ENCODE measurements around the gene TASOR2.

TASOR2 gene

DNA sequence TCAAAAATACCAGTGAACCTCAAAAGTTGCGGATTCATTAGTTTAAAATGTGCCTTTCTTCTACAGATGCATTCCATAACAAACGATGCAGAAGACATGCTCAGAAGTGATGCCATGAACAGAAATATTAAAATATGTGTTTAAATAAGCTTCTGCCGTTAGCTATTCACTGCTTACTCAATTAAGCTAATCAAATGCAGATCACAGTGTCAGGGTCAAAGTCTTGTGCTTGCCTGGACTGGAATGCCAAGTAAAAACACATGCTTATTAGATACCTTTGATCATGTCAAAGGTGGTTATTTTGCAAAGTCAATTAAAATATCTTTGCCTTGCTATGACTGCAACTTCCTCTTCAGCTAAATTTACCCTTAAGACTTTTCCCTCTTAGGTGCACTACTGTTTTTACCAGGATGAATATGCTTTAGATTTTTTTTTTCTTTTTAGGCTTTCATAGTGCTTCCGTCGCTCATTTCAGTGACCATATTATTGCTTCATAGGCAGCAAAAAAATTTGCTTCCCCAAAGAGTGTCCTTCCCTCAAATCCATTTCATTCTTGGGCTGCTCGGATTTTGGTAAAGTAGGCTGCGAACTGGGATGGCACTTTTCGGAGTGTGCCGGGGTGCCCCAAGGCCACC is 19.1 kb upstream of the TASOR2 start:
- TF ChIP-seq, protein P1, sequence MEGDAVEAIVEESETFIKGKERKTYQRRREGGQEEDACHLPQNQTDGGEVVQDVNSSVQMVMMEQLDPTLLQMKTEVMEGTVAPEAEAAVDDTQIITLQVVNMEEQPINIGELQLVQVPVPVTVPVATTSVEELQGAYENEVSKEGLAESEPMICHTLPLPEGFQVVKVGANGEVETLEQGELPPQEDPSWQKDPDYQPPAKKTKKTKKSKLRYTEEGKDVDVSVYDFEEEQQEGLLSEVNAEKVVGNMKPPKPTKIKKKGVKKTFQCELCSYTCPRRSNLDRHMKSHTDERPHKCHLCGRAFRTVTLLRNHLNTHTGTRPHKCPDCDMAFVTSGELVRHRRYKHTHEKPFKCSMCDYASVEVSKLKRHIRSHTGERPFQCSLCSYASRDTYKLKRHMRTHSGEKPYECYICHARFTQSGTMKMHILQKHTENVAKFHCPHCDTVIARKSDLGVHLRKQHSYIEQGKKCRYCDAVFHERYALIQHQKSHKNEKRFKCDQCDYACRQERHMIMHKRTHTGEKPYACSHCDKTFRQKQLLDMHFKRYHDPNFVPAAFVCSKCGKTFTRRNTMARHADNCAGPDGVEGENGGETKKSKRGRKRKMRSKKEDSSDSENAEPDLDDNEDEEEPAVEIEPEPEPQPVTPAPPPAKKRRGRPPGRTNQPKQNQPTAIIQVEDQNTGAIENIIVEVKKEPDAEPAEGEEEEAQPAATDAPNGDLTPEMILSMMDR (IDR thresholded peaks at IDR 0.05; ENCODE audit: unreplicated experiment in 3 of 3) = no peak
- Mint-ChIP-seq H3K9me3 (no peaks in the 10 kb centered on the region), H3K27me3 (ENCODE audit: low read depth) (no peaks in the 10 kb centered on the region), H3K4me3 (peak overlapping the region; percentile 79 to 85 (median 85)), H3K4me1 (peaks cover 41% of the 10 kb centered on the region), H3K36me3 (ENCODE audit: low read depth) (no peaks in the 10 kb centered on the region), H3K27ac (peak overlapping the region; percentile 43 to 70 (median 64))

DNA sequence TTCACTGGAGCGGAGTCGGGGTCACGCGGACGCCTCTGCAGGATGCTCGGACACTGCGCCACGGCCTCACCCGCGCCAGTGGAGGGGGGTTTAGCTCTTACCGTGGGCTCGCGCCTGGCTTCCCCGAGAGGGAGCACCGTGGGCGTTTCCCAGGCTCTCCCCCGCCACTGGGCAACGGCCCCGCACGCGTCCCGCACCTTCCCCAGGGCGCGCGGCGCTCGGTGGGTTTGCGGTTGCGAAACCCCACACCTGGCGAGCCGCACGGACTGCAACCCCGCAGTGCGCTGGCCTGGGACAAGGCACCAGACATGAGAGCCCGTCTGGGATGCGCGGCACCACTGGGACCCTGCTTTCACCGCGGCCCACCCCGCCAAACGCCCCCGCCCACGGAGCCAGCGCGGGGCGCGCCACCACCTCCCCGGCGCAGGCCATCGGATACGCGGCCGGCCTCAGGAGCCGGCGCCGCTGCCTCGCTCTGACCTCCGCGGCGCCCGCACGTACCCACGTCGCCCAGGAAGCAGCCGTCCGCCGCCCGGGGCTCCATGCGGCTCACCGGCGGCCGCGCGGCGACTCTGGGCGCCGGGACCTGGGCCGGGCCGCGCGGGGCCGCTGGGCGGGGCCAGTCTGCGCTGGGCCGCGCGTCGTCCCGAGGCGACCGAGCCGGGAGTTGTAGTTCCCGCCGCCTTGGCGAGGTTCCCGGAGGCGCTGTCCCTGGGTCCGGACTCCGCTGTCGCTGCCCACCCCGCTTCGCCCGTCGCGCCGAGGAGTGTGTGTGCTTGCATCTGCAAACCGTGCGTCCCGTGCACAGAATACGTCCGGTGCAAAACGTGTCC is 18.4 kb upstream of the TASOR2 start, which contains the start of gene ASB13:
TSS of gene ASB13 (minus strand) at position 588 of the 833 bp plus-strand sequence. CDS start at position 544, 44 bp downstream.
- no peaks in the 10 kb centered on the region for H3K9me3 Mint-ChIP-seq
- TF ChIP-seq, protein P1 (IDR thresholded peaks at IDR 0.05; ENCODE audit: unreplicated experiment in 3 of 3) = peak in 1 of 3 experiments; percentile 17
- peak within 1 kb of the TSS; percentile 70 to 72 (median 72) for H3K27ac Mint-ChIP-seq
- H3K4me1 Mint-ChIP-seq = peaks cover 36% of the 10 kb centered on the region
- no peaks in the 10 kb centered on the region for H3K36me3 Mint-ChIP-seq (ENCODE audit: low read depth)
- no peaks in the 10 kb centered on the region for H3K27me3 Mint-ChIP-seq (ENCODE audit: low read depth)
- peak within 1 kb of the TSS; percentile 90 to 98 (median 98) for H3K4me3 Mint-ChIP-seq

GRCh38 chr10:5666841-5667630 is 17.6 kb upstream of the TASOR2 start:
- H3K4me1 Mint-ChIP-seq = peaks cover 36% of the 10 kb centered on the region
- peak overlapping the region in 2 of 3 experiments; percentile 72 for H3K27ac Mint-ChIP-seq
- no peaks in the 10 kb centered on the region for H3K27me3 Mint-ChIP-seq (ENCODE audit: low read depth)
- peak overlapping the region; percentile 90 to 98 (median 98) for H3K4me3 Mint-ChIP-seq
- no peaks in the 10 kb centered on the region for H3K9me3 Mint-ChIP-seq
- H3K36me3 Mint-ChIP-seq (ENCODE audit: low read depth) = no peaks in the 10 kb centered on the region
- TF ChIP-seq, protein P1 (IDR thresholded peaks at IDR 0.05; ENCODE audit: unreplicated experiment in 3 of 3) = no peak

DNA sequence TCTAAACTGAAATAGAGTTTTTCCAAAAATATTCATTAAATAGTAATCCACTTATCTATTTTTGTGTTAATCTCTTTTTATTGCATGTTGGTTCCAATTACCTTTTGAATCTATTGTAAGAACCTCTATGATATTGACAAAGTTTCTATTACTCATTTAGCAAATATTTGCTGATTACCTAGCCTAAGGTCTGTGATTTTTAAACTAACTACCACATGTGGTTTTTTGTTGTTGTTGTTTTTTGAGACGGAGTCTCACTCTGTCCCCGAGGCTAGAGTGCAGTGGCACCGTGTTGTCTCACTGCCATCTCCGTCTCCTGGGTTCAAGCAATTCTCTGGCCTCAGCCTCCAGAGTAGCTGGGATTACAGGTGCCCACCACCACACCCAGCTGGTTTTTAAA is 16.2 kb upstream of the TASOR2 start:
- Mint-ChIP-seq H3K27me3 (ENCODE audit: low read depth) (no peaks in the 10 kb centered on the region), H3K36me3 (ENCODE audit: low read depth) (no peaks in the 10 kb centered on the region), H3K9me3 (peaks cover 2% of the 10 kb centered on the region), H3K27ac (no peak overlapping the region), H3K4me1 (peaks cover 27% of the 10 kb centered on the region), H3K4me3 (peak overlapping the region; percentile 64 to 83 (median 81))
- TF ChIP-seq, protein P1 (IDR thresholded peaks at IDR 0.05; ENCODE audit: unreplicated experiment in 3 of 3) = no peak

DNA sequence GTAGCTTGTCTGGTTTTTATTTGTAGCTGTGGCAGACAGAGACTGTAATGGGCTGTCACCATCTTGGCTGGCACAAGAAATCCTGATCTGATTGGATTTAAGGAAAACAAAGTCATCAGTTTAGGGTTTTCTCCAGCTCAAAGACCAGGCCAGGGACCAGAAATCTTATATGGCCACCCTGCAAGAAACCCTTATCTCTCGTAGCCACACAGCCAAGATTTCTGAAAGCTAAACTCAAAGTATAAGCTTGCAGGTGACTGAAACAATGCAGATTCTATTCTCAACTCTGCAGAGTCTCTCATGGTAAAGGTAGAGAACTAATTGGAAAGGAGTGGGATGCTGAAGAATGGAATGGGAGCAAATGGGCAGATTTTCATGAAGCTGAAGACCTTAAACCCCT is 15.0 kb upstream of the TASOR2 start:
- H3K4me1 Mint-ChIP-seq = peaks cover 16% of the 10 kb centered on the region
- H3K27ac Mint-ChIP-seq = no peak overlapping the region
- H3K9me3 Mint-ChIP-seq = peaks cover 10% of the 10 kb centered on the region
- no peaks in the 10 kb centered on the region for H3K27me3 Mint-ChIP-seq (ENCODE audit: low read depth)
- H3K36me3 Mint-ChIP-seq (ENCODE audit: low read depth) = peaks cover 3% of the 10 kb centered on the region
- no peak overlapping the region for H3K4me3 Mint-ChIP-seq
- TF ChIP-seq, protein P1 (IDR thresholded peaks at IDR 0.05; ENCODE audit: unreplicated experiment in 3 of 3) = no peak

Measured in nephron (organoid).